GM12801 (cell line): ENCODE results near the gene PGAM1.

Source experiments
- CTCF ChIP-seq: IDR thresholded peaks from one replicate; pipeline ENCODE4 v1.5.1; 2011; ENCODE audit warnings: control low read depth; ENCODE audit not compliant: insufficient read length; ENCODE audit errors: extremely low read depth

Gene PGAM1

GRCh38 chr10:97400665-97401454 lies 25.1 kb upstream of the PGAM1 start, which contains the start of gene RRP12:
RRP12 (minus strand) TSS chr10:97401340; CDS start chr10:97401231, 109 bp downstream.
- no peak for TF ChIP-seq CTCF

- TF ChIP-seq CTCF, result no peak
These were observed 24.5 kb upstream of the PGAM1 start for GRCh38 chr10:97401455-97401919.

- TF ChIP-seq CTCF, result no peak
These were observed 21.9 kb upstream of the PGAM1 start for GRCh38 chr10:97404044-97404443.

GRCh38 chr10:97406064-97406463 lies 19.9 kb upstream of the PGAM1 start:
- TF ChIP-seq CTCF, result no peak

- TF ChIP-seq CTCF, result peak; percentile 63
These were observed 18.6 kb upstream of the PGAM1 start for GRCh38 chr10:97407211-97407951.

GRCh38 chr10:97407952-97408248 lies 18.1 kb upstream of the PGAM1 start:
- no peak for TF ChIP-seq CTCF

- TF ChIP-seq CTCF, result no peak
These were observed 17.4 kb upstream of the PGAM1 start for GRCh38 chr10:97408496-97408992.
